T-helper 2 cell treated with Interferon-gamma antibody and Interleukin-4, amounts not matched to agents 5 μg/mL and 100 μg/mL, for 36 hours (primary cell): ENCODE data around the gene CHERP.
"Not testable (repeated sequence)": the region's sequence is repeated elsewhere in the genome, so short reads cannot be mapped to it uniquely, and the experiment has no call there.

Source experiments
- DNase-seq: peaks from one replicate; pipeline ENCODE4 v3.0.0; 2021; ENCODE audit warnings: low spot score
- H3K27ac Mint-ChIP-seq: one replicate; pipeline ENCODE4 v1.8.0; 2021; ENCODE audit warnings: mild to moderate bottlenecking, mixed read lengths
- H3K27me3 Mint-ChIP-seq: one replicate; pipeline ENCODE4 v1.8.0; 2021; ENCODE audit warnings: low read depth, mixed read lengths
- H3K36me3 Mint-ChIP-seq: one replicate; pipeline ENCODE4 v1.8.0; 2021; ENCODE audit warnings: low read depth, mixed read lengths
- H3K4me1 Mint-ChIP-seq: one replicate; pipeline ENCODE4 v1.8.0; 2021; ENCODE audit warnings: low read depth, mixed read lengths
- H3K4me3 Mint-ChIP-seq: one replicate; pipeline ENCODE4 v1.8.0; 2022; ENCODE audit warnings: mild to moderate bottlenecking, moderate library complexity, mixed read lengths
- H3K9me3 Mint-ChIP-seq: one replicate; pipeline ENCODE4 v1.8.0; 2021; ENCODE audit warnings: mixed read lengths

CHERP gene

GRCh38 chr19:16472992-16473391, 69.2 kb downstream of the CHERP start:
- Mint-ChIP-seq H3K36me3 (peaks cover 7% of the 10 kb centered on the region), H3K9me3 (peaks cover 5% of the 10 kb centered on the region), H3K4me1 (peaks cover 23% of the 10 kb centered on the region), H3K4me3 (no peak overlapping the region), H3K27me3 (peaks cover 5% of the 10 kb centered on the region), H3K27ac (no peak overlapping the region)
- DNase-seq: no peak

- DNase-seq: not testable (repeated sequence)
These were observed 69.7 kb downstream of the CHERP start for GRCh38 chr19:16472559-16472899.

GRCh38 chr19:16470911-16471811, 71.1 kb downstream of the CHERP start:
- H3K27ac Mint-ChIP-seq: peak overlapping the region; percentile 62
- H3K27me3 Mint-ChIP-seq: peaks cover 2% of the 10 kb centered on the region
- peaks cover 26% of the 10 kb centered on the region for H3K4me1 Mint-ChIP-seq
- peaks cover 5% of the 10 kb centered on the region for H3K9me3 Mint-ChIP-seq
- H3K4me3 Mint-ChIP-seq: peak overlapping the region; percentile 87
- H3K36me3 Mint-ChIP-seq: peaks cover 10% of the 10 kb centered on the region
- DNase-seq: peak; percentile 19

More at GRCh38 chr19:16472559-16472899, 69.7 kb downstream of the CHERP start:
- Mint-ChIP-seq H3K4me1 (peaks cover 23% of the 10 kb centered on the region), H3K4me3 (peak overlapping the region; percentile 73)
- not testable (repeated sequence) for H3K27me3 Mint-ChIP-seq, H3K27ac Mint-ChIP-seq, H3K9me3 Mint-ChIP-seq, H3K36me3 Mint-ChIP-seq

- Mint-ChIP-seq H3K36me3 (peaks cover 10% of the 10 kb centered on the region), H3K27me3 (peaks cover 2% of the 10 kb centered on the region), H3K9me3 (peaks cover 5% of the 10 kb centered on the region), H3K27ac (no peak overlapping the region), H3K4me1 (peaks cover 26% of the 10 kb centered on the region), H3K4me3 (peak overlapping the region; percentile 87)
- no peak for DNase-seq
These were observed 71.7 kb downstream of the CHERP start for GRCh38 chr19:16470541-16470910.
